ENCODE measurements around the gene B3GALT6. TPM values are rescaled to one million over a fixed set of nuclear protein-coding genes. Genes with fewer than 3 reads are reported as not detected.

Gene B3GALT6
- polyA plus RNA-seq, 2 donors, result 4.5 to 6.7 TPM

- Histone ChIP-seq H3K27ac (ENCODE audit: low read depth in 2 of 2, low read length in 1 of 2) (no peak overlapping the region), H3K4me3 (ENCODE audit: low read depth in 1 of 2, low read length in 2 of 2) (no peak overlapping the region), H3K4me1 (ENCODE audit: control insufficient read depth in 2 of 2, insufficient read depth in 2 of 2, low read length in 1 of 2) (peaks cover 7 to 19% of the 10 kb centered on the region in 2 donors), H3K9me3 (ENCODE audit: control insufficient read depth in 2 of 2, insufficient read depth in 1 of 2, low read depth in 1 of 2, low read length in 1 of 2) (peaks cover 0 to 3% of the 10 kb centered on the region in 2 donors), H3K27me3 (ENCODE audit: control insufficient read depth in 1 of 2, insufficient read depth in 2 of 2, low read length in 2 of 2) (no peaks in the 10 kb centered on the region), H3K36me3 (ENCODE audit: control insufficient read depth in 2 of 2, insufficient read depth in 2 of 2, low read length in 1 of 2) (peaks cover 22 to 79% of the 10 kb centered on the region in 2 donors)
- WGBS, 2 donors, result 93 to 98% methylated on average over 21 of the region's 21 CpGs
Measured at GRCh38 chr1:1223891-1224290, 8.1 kb upstream of the B3GALT6 start.

- Histone ChIP-seq H3K4me3 (ENCODE audit: low read depth in 1 of 2, low read length in 2 of 2) (no peak overlapping the region), H3K36me3 (ENCODE audit: control insufficient read depth in 2 of 2, insufficient read depth in 2 of 2, low read length in 1 of 2) (peaks cover 22 to 69% of the 10 kb centered on the region in 2 donors), H3K27ac (ENCODE audit: low read depth in 2 of 2, low read length in 1 of 2) (no peak overlapping the region), H3K4me1 (ENCODE audit: control insufficient read depth in 2 of 2, insufficient read depth in 2 of 2, low read length in 1 of 2) (peaks cover 7 to 29% of the 10 kb centered on the region in 2 donors), H3K27me3 (ENCODE audit: control insufficient read depth in 1 of 2, insufficient read depth in 2 of 2, low read length in 2 of 2) (no peaks in the 10 kb centered on the region), H3K9me3 (ENCODE audit: control insufficient read depth in 2 of 2, insufficient read depth in 1 of 2, low read depth in 1 of 2, low read length in 1 of 2) (peaks cover 0 to 3% of the 10 kb centered on the region in 2 donors)
- 67 to 76% methylated on average over 34 of the region's 34 CpGs for WGBS, 2 donors
Measured at GRCh38 chr1:1225238-1225845, 6.7 kb upstream of the B3GALT6 start.

- Histone ChIP-seq H3K4me3 (ENCODE audit: low read depth in 1 of 2, low read length in 2 of 2) (no peak overlapping the region), H3K36me3 (ENCODE audit: control insufficient read depth in 2 of 2, insufficient read depth in 2 of 2, low read length in 1 of 2) (peaks cover 19 to 65% of the 10 kb centered on the region in 2 donors), H3K4me1 (ENCODE audit: control insufficient read depth in 2 of 2, insufficient read depth in 2 of 2, low read length in 1 of 2) (peaks cover 7 to 33% of the 10 kb centered on the region in 2 donors), H3K27me3 (ENCODE audit: control insufficient read depth in 1 of 2, insufficient read depth in 2 of 2, low read length in 2 of 2) (no peaks in the 10 kb centered on the region), H3K9me3 (ENCODE audit: control insufficient read depth in 2 of 2, insufficient read depth in 1 of 2, low read depth in 1 of 2, low read length in 1 of 2) (peaks cover 0 to 3% of the 10 kb centered on the region in 2 donors), H3K27ac (ENCODE audit: low read depth in 2 of 2, low read length in 1 of 2) (no peak overlapping the region)
- 72 to 79% methylated on average over 18 of the region's 18 CpGs for WGBS, 2 donors
Measured at GRCh38 chr1:1225913-1226312, 6.1 kb upstream of the B3GALT6 start.

- Histone ChIP-seq H3K27me3 (ENCODE audit: control insufficient read depth in 1 of 2, insufficient read depth in 2 of 2, low read length in 2 of 2) (no peaks in the 10 kb centered on the region), H3K4me3 (ENCODE audit: low read depth in 1 of 2, low read length in 2 of 2) (no peak overlapping the region), H3K27ac (ENCODE audit: low read depth in 2 of 2, low read length in 1 of 2) (no peak overlapping the region), H3K4me1 (ENCODE audit: control insufficient read depth in 2 of 2, insufficient read depth in 2 of 2, low read length in 1 of 2) (peaks cover 7 to 33% of the 10 kb centered on the region in 2 donors), H3K36me3 (ENCODE audit: control insufficient read depth in 2 of 2, insufficient read depth in 2 of 2, low read length in 1 of 2) (peaks cover 17 to 61% of the 10 kb centered on the region in 2 donors), H3K9me3 (ENCODE audit: control insufficient read depth in 2 of 2, insufficient read depth in 1 of 2, low read depth in 1 of 2, low read length in 1 of 2) (peaks cover 0 to 3% of the 10 kb centered on the region in 2 donors)
- 91 to 92% methylated on average over 41 to 44 of the region's 44 CpGs for WGBS, 2 donors
Measured at GRCh38 chr1:1226566-1227362, 5.3 kb upstream of the B3GALT6 start.

- Histone ChIP-seq H3K27ac (ENCODE audit: low read depth in 2 of 2, low read length in 1 of 2) (no peak overlapping the region), H3K4me1 (ENCODE audit: control insufficient read depth in 2 of 2, insufficient read depth in 2 of 2, low read length in 1 of 2) (peaks cover 6 to 32% of the 10 kb centered on the region in 2 donors), H3K36me3 (ENCODE audit: control insufficient read depth in 2 of 2, insufficient read depth in 2 of 2, low read length in 1 of 2) (peaks cover 15 to 59% of the 10 kb centered on the region in 2 donors), H3K4me3 (ENCODE audit: low read depth in 1 of 2, low read length in 2 of 2) (no peak overlapping the region), H3K9me3 (ENCODE audit: control insufficient read depth in 2 of 2, insufficient read depth in 1 of 2, low read depth in 1 of 2, low read length in 1 of 2) (peaks cover 0 to 3% of the 10 kb centered on the region in 2 donors), H3K27me3 (ENCODE audit: control insufficient read depth in 1 of 2, insufficient read depth in 2 of 2, low read length in 2 of 2) (no peaks in the 10 kb centered on the region)
- 93 to 95% methylated on average over 19 to 25 of the region's 25 CpGs for WGBS, 2 donors
Measured at GRCh38 chr1:1227386-1227785, 4.7 kb upstream of the B3GALT6 start.

- Histone ChIP-seq H3K36me3 (ENCODE audit: control insufficient read depth in 2 of 2, insufficient read depth in 2 of 2, low read length in 1 of 2) (peaks cover 12 to 51% of the 10 kb centered on the region in 2 donors), H3K9me3 (ENCODE audit: control insufficient read depth in 2 of 2, insufficient read depth in 1 of 2, low read depth in 1 of 2, low read length in 1 of 2) (no peaks in the 10 kb centered on the region), H3K4me3 (ENCODE audit: low read depth in 1 of 2, low read length in 2 of 2) (no peak overlapping the region), H3K4me1 (ENCODE audit: control insufficient read depth in 2 of 2, insufficient read depth in 2 of 2, low read length in 1 of 2) (peaks cover 8 to 37% of the 10 kb centered on the region in 2 donors), H3K27me3 (ENCODE audit: control insufficient read depth in 1 of 2, insufficient read depth in 2 of 2, low read length in 2 of 2) (no peaks in the 10 kb centered on the region), H3K27ac (ENCODE audit: low read depth in 2 of 2, low read length in 1 of 2) (no peak overlapping the region)
- 95 to 97% methylated on average over 30 of the region's 30 CpGs for WGBS, 2 donors
Measured at GRCh38 chr1:1228187-1228586, 3.9 kb upstream of the B3GALT6 start.

GRCh38 chr1:1228596-1229321, 3.3 kb upstream of the B3GALT6 start:
- no peaks in the 10 kb centered on the region for H3K27me3 ChIP-seq (ENCODE audit: control insufficient read depth in 1 of 2, insufficient read depth in 2 of 2, low read length in 2 of 2)
- H3K36me3 ChIP-seq (ENCODE audit: control insufficient read depth in 2 of 2, insufficient read depth in 2 of 2, low read length in 1 of 2), result peaks cover 12 to 47% of the 10 kb centered on the region in 2 donors
- H3K27ac ChIP-seq (ENCODE audit: low read depth in 2 of 2, low read length in 1 of 2), result no peak overlapping the region
- H3K9me3 ChIP-seq (ENCODE audit: control insufficient read depth in 2 of 2, insufficient read depth in 1 of 2, low read depth in 1 of 2, low read length in 1 of 2), result no peaks in the 10 kb centered on the region
- 87 to 89% methylated on average over 28 of the region's 28 CpGs for WGBS, 2 donors
- H3K4me1 ChIP-seq (ENCODE audit: control insufficient read depth in 2 of 2, insufficient read depth in 2 of 2, low read length in 1 of 2), result peaks cover 8 to 39% of the 10 kb centered on the region in 2 donors
- no peak overlapping the region for H3K4me3 ChIP-seq (ENCODE audit: low read depth in 1 of 2, low read length in 2 of 2)

GRCh38 chr1:1229770-1230169, 2.3 kb upstream of the B3GALT6 start:
- H3K4me3 ChIP-seq (ENCODE audit: low read depth in 1 of 2, low read length in 2 of 2), result no peak overlapping the region
- WGBS, 2 donors, result 90 to 93% methylated on average over 19 of the region's 19 CpGs
- peaks cover 8 to 39% of the 10 kb centered on the region in 2 donors for H3K4me1 ChIP-seq (ENCODE audit: control insufficient read depth in 2 of 2, insufficient read depth in 2 of 2, low read length in 1 of 2)
- H3K36me3 ChIP-seq (ENCODE audit: control insufficient read depth in 2 of 2, insufficient read depth in 2 of 2, low read length in 1 of 2), result peaks cover 12 to 41% of the 10 kb centered on the region in 2 donors
- H3K9me3 ChIP-seq (ENCODE audit: control insufficient read depth in 2 of 2, insufficient read depth in 1 of 2, low read depth in 1 of 2, low read length in 1 of 2), result no peaks in the 10 kb centered on the region
- H3K27me3 ChIP-seq (ENCODE audit: control insufficient read depth in 1 of 2, insufficient read depth in 2 of 2, low read length in 2 of 2), result no peaks in the 10 kb centered on the region
- no peak overlapping the region for H3K27ac ChIP-seq (ENCODE audit: low read depth in 2 of 2, low read length in 1 of 2)

- Histone ChIP-seq H3K27ac (ENCODE audit: low read depth in 2 of 2, low read length in 1 of 2) (peak overlapping the region; percentile 89 to 97), H3K4me3 (ENCODE audit: low read depth in 1 of 2, low read length in 2 of 2) (peak overlapping the region; percentile 88 to 91), H3K4me1 (ENCODE audit: control insufficient read depth in 2 of 2, insufficient read depth in 2 of 2, low read length in 1 of 2) (peaks cover 4 to 29% of the 10 kb centered on the region in 2 donors), H3K27me3 (ENCODE audit: control insufficient read depth in 1 of 2, insufficient read depth in 2 of 2, low read length in 2 of 2) (no peaks in the 10 kb centered on the region), H3K9me3 (ENCODE audit: control insufficient read depth in 2 of 2, insufficient read depth in 1 of 2, low read depth in 1 of 2, low read length in 1 of 2) (no peaks in the 10 kb centered on the region), H3K36me3 (ENCODE audit: control insufficient read depth in 2 of 2, insufficient read depth in 2 of 2, low read length in 1 of 2) (peaks cover 9 to 33% of the 10 kb centered on the region in 2 donors)
- WGBS, 2 donors, result 12% methylated on average over 24 of the region's 24 CpGs
Measured at GRCh38 chr1:1230656-1231399, 1.2 kb upstream of the B3GALT6 start.

Data from esophagus (tissue), 2 donors.